HL-60 (cell line): ENCODE data around the gene POLN.

Source experiments
- DNase-seq, 2 experiments: peaks; one replicate each; pipeline ENCODE4 v3.0.0-alpha.2; 2010 to 2020; ENCODE audit warnings: low read depth in 1 of 2, low spot score in 1 of 2
- H3K27ac ChIP-seq: fragments of 250-450 bp; sonication (Bioruptor Pico); replicated peaks from 2 replicates; pipeline ENCODE4 v1.5.1; 2020; ENCODE audit warnings: mild to moderate bottlenecking, moderate library complexity
- H3K27me3 ChIP-seq: fragments of 250-450 bp; sonication (Bioruptor Pico); 2 replicates; pipeline ENCODE4 v1.5.1; 2021; ENCODE audit warnings: mild to moderate bottlenecking, moderate library complexity; ENCODE audit not compliant: insufficient read depth, poor library complexity, severe bottlenecking
- H3K4me3 ChIP-seq: replicated peaks from 2 replicates; pipeline ENCODE4 v1.5.1; 2011; ENCODE audit warnings: mild to moderate bottlenecking, control low read depth, low read length; ENCODE audit not compliant: insufficient read depth
- CTCF ChIP-seq: IDR thresholded peaks from one replicate; pipeline ENCODE4 v1.5.1; 2011; ENCODE audit warnings: low read length, control low read depth, inconsistent platforms; ENCODE audit not compliant: insufficient read depth
- GABPA ChIP-seq: IDR thresholded peaks from 2 replicates; pipeline ENCODE4 v1.6.1; 2012; ENCODE audit warnings: low read depth
- POLR2AphosphoS5 ChIP-seq: IDR thresholded peaks from 2 replicates; pipeline ENCODE4 v1.6.1; 2012; ENCODE audit warnings: low read depth
- REST ChIP-seq: IDR thresholded peaks from 2 replicates; pipeline ENCODE4 v1.6.1; 2012; ENCODE audit warnings: low read depth; ENCODE audit not compliant: insufficient replicate concordance
- SPI1 ChIP-seq: IDR thresholded peaks from 2 replicates; pipeline ENCODE4 v1.6.1; 2012; ENCODE audit warnings: low read depth, mild to moderate bottlenecking, borderline replicate concordance

POLN gene

GRCh38 chr4:2046031-2046961 is 195.6 kb downstream of the POLN start:
- DNase-seq: no peak
- Histone ChIP-seq H3K4me3 (no peak overlapping the region), H3K27ac (no peak overlapping the region), H3K27me3 (peaks cover 13% of the 10 kb centered on the region)
- TF ChIP-seq POLR2AphosphoS5: no peak
- no peak for TF ChIP-seq GABPA
- no peak for TF ChIP-seq SPI1
- TF ChIP-seq REST: no peak
- TF ChIP-seq CTCF: no peak

GRCh38 chr4:2045518-2045951 is 196.4 kb downstream of the POLN start:
- H3K27me3 ChIP-seq: peaks cover 18% of the 10 kb centered on the region
- H3K4me3 ChIP-seq: no peak overlapping the region
- no peak for TF ChIP-seq SPI1
- TF ChIP-seq REST: no peak
- TF ChIP-seq CTCF: no peak
- TF ChIP-seq POLR2AphosphoS5: no peak
- TF ChIP-seq GABPA: no peak
- H3K27ac ChIP-seq: no peak overlapping the region
- DNase-seq: no peak

- no peak overlapping the region for H3K4me3 ChIP-seq
- no peak for DNase-seq
- TF ChIP-seq SPI1 (no peak), POLR2AphosphoS5 (no peak), GABPA (no peak), CTCF (no peak), REST (no peak)
- H3K27me3 ChIP-seq: peaks cover 22% of the 10 kb centered on the region
- no peak overlapping the region for H3K27ac ChIP-seq
Observed at GRCh38 chr4:2044542-2045517, 197.1 kb downstream of the POLN start.
